ENCODE data around the gene TNRC6A. TPM values are rescaled to one million over a fixed set of nuclear protein-coding genes. Genes with fewer than 3 reads are reported as not detected.

Gene TNRC6A
- total RNA-seq, 2 donors from 2014 or later = 37.4 to 39.7 TPM

DNA sequence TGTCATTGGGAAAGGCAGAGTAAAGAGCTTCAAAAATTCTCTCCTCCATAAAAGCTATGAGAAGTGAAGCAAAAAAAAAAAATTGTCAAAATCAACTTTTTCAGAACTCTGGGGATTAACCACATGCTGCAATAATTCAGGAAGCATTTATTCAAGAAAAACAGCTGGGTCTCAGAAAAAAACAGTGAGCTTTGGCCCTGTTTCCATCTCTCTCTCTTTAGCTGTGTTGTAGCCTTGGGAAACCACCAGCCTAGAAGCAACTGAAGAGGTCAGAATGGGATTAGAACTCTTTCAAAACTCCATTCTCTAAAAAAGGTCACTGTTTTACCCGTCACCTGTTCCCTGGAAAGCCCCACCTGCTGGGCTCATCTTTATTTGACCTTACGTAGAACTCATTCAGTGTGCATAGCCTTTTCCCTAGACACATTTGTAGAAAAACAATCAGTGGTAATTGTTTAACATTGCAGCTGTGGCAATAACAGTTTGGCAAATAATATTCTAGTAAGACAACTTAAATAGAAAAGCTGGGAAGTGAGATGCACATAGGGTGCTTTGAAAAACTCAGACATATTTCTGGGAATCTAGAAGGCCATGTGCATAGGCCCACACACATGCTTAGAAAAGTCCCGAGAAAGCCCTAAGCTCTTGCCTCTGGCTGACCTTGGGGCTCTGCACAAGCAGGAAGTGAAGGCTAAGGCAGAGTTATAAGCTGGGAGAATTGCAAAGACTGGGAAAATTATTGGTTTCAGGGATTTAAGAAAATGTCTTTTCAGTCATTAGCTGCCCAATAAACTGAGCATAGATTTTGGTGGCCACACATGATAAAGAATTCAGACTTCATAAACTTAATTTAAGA, 134.4 kb downstream of the TNRC6A start:
- DNase-seq (no peak), ATAC-seq (replicated peaks in 1 of 2) (no peak)
- Mint-ChIP-seq H3K36me3 (ENCODE audit: insufficient read depth in 2 of 2) (peaks cover 1 to 2% of the 10 kb centered on the region in 2 donors), H3K27me3 (ENCODE audit: low read depth) (no peaks in the 10 kb centered on the region), H3K4me1 (ENCODE audit: low read depth) (no peaks in the 10 kb centered on the region), H3K27ac (no peak overlapping the region), H3K4me3 (no peak overlapping the region), H3K9me3 (peaks cover 4 to 7% of the 10 kb centered on the region in 2 donors)

DNA sequence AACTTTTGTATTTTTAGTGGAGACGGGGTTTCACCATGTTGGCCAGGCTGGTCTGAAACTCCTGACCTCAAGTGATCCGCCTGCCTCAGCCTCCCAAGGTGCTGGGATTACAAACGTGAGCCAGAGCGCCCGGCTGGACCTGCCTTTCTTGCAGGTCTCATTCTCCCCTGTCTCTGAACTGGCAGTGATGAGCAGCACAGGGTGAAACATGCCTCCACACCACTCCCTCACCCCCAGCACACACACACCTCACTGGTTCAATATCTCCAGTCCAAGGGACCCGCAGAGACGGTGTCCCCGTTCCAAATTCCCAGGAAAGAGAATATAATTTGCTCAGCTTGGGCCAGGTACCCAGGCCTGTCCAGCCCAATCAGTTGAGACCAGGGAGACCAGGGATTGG, 139.6 kb downstream of the TNRC6A start:
- ATAC-seq (replicated peaks in 1 of 2) = no peak
- no peak overlapping the region for H3K27ac Mint-ChIP-seq
- no peaks in the 10 kb centered on the region for H3K4me1 Mint-ChIP-seq (ENCODE audit: low read depth)
- no peak overlapping the region for H3K4me3 Mint-ChIP-seq
- DNase-seq = no peak
- H3K27me3 Mint-ChIP-seq (ENCODE audit: low read depth) = no peaks in the 10 kb centered on the region
- H3K36me3 Mint-ChIP-seq (ENCODE audit: insufficient read depth in 2 of 2) = peaks cover 0 to 2% of the 10 kb centered on the region in 2 donors
- peaks cover 4 to 5% of the 10 kb centered on the region in 2 donors for H3K9me3 Mint-ChIP-seq

DNA sequence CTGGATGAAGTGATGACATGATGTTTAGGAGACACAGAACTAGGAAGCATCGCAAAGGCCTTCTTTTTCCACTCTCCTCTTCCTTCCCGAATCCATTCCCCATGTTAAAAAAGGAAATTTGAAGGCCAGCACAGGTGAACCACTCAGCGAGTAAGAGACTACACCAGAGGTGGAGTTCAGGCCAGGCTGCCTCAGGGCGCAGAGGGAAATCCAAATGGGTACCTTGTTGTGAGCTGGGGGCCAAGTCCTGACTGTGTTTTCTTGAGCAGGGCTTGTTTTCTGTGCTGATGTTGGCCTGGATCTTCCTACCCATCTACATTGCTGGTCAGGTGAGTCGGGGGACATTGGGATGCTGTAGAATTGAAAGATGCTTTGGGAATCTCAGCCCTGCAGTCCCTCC, 142.4 kb downstream of the TNRC6A start:
- ATAC-seq (replicated peaks in 1 of 2) (no peak), DNase-seq (no peak)
- H3K27ac Mint-ChIP-seq = no peak overlapping the region
- no peaks in the 10 kb centered on the region for H3K9me3 Mint-ChIP-seq
- no peaks in the 10 kb centered on the region for H3K27me3 Mint-ChIP-seq (ENCODE audit: low read depth)
- H3K36me3 Mint-ChIP-seq (ENCODE audit: insufficient read depth in 2 of 2) = no peaks in the 10 kb centered on the region
- H3K4me3 Mint-ChIP-seq = no peak overlapping the region
- H3K4me1 Mint-ChIP-seq (ENCODE audit: low read depth) = no peaks in the 10 kb centered on the region

DNA sequence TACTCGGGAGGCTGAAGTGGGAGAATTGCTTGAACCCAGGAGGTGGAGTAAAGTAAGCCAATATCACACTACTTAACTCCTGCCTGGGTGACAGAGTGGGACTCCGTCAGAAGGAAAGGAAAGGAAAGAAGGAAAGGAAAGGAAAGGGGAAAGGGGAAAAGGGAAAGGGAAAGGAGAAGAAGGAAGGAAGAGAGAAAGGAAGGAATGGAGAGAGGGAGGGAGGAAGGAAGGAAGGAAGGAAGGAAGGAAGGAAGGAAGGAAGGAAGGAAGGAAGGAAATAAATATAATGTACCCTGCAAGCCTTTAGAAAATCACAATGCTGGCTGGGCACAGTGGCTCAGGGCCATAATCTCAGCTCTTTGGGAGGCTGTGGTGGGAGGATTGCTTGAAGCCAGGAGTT, 143.6 kb downstream of the TNRC6A start:
- Mint-ChIP-seq H3K27me3 (ENCODE audit: low read depth) (no peaks in the 10 kb centered on the region), H3K27ac (no peak overlapping the region), H3K36me3 (ENCODE audit: insufficient read depth in 2 of 2) (no peaks in the 10 kb centered on the region), H3K4me3 (no peak overlapping the region), H3K4me1 (ENCODE audit: low read depth) (no peaks in the 10 kb centered on the region), H3K9me3 (no peaks in the 10 kb centered on the region)
- no peak for ATAC-seq (replicated peaks in 1 of 2)
- no peak for DNase-seq

DNA sequence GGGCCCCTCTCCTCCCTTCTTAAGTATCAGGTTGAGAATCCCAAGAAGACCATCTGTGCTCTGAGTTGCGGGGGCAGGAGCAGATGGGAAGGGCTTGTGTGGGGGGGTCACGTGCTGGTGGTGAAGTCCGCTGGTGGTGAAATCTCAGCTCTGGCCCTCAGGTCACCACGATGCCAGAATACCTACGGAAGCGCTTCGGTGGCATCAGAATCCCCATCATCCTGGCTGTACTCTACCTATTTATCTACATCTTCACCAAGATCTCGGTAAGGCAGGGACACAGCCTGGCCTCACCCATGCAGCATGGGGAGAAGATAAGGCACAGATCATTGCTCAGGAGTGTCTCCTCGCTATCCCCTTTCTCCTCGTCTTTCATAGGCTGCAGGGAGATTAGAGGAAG, 146.0 kb downstream of the TNRC6A start:
- no peak for ATAC-seq (replicated peaks in 1 of 2)
- H3K9me3 Mint-ChIP-seq = peaks cover 0 to 4% of the 10 kb centered on the region in 2 donors
- no peak for DNase-seq
- H3K27ac Mint-ChIP-seq = no peak overlapping the region
- H3K27me3 Mint-ChIP-seq (ENCODE audit: low read depth) = no peaks in the 10 kb centered on the region
- no peaks in the 10 kb centered on the region for H3K36me3 Mint-ChIP-seq (ENCODE audit: insufficient read depth in 2 of 2)
- no peaks in the 10 kb centered on the region for H3K4me1 Mint-ChIP-seq (ENCODE audit: low read depth)
- H3K4me3 Mint-ChIP-seq = no peak overlapping the region

Other genes with a start within 250 kb of the TNRC6A start
- 10 to 100 TPM; 91.3 to 94.1 TPM for gene RBBP6, start 190.1 kb upstream of the TNRC6A start, total RNA-seq
- gene SLC5A11, start 116.3 kb downstream of the TNRC6A start, total RNA-seq = under 1 TPM in 1 of 2 donors, not detected in 1; 0.21 TPM

All from activated T-cell treated with anti-CD3 and anti-CD28 coated beads, Interleukin-2, amount 50 U/mL, for 72 hours (primary cell).